Loucy (cell line): ENCODE measurements around the gene LHX4.

Experiments
- EZH2phosphoT487 ChIP-seq: fragments of 200-600 bp; IDR thresholded peaks from 2 replicates; pipeline ENCODE4 v1.6.1; 2018; ENCODE audit warnings: antibody characterized with exemption, mild to moderate bottlenecking, moderate library complexity, borderline replicate concordance
- TF ChIP-seq, protein P1 (sequence below): fragments of 200-600 bp; sonication (generic); conservative IDR thresholded peaks from 2 replicates; pipeline ENCODE4 v1.5.1; 2014; ENCODE audit warnings: mild to moderate bottlenecking, antibody characterized with exemption, low read length

DNA sequence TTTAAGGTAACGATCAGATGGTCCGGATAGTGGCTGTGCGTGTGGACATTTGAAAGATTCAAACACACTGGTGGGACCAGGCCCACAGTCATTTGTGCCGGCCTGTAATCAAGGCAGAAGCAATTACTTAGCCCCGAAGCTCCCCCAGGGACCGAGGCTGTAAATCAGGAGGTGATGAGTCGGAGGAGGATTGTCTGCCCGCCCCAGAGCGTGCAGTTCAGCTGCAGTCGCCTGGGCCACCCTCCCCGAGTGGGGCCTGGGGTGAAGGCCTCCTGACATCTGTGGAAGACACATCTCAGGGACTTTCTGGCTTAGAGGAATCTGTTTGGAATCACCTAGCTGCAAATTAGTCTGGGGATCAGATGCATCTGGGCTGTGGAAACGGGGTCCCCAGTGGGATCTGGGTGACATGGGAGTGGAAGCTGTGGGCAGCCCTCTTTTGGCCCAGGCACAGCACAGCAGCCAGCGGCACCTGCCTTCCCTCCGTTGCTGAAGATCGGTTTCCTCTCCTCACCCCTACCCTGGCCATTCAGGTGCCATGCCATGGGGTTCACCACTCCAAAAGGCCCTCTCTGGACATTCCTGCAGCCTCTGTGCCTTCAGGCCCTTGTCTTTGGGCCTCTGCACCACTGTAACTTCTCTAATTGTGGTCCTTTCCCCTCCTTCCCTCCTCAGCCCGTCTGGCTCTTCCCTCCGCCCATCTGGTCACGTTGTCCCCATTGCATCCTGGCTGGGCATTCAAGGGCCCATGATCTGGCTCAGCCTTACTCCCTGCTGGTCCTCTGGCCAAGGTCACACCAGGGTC is 25.7 kb downstream of the LHX4 start:
- TF ChIP-seq, protein P1, sequence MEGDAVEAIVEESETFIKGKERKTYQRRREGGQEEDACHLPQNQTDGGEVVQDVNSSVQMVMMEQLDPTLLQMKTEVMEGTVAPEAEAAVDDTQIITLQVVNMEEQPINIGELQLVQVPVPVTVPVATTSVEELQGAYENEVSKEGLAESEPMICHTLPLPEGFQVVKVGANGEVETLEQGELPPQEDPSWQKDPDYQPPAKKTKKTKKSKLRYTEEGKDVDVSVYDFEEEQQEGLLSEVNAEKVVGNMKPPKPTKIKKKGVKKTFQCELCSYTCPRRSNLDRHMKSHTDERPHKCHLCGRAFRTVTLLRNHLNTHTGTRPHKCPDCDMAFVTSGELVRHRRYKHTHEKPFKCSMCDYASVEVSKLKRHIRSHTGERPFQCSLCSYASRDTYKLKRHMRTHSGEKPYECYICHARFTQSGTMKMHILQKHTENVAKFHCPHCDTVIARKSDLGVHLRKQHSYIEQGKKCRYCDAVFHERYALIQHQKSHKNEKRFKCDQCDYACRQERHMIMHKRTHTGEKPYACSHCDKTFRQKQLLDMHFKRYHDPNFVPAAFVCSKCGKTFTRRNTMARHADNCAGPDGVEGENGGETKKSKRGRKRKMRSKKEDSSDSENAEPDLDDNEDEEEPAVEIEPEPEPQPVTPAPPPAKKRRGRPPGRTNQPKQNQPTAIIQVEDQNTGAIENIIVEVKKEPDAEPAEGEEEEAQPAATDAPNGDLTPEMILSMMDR, result no peak
- TF ChIP-seq EZH2phosphoT487, result no peak
